Measurements from ENCODE around the gene DENND4A. TPM values are rescaled to one million over a fixed set of nuclear protein-coding genes. Genes with fewer than 3 reads are reported as not detected.

DENND4A gene
- total RNA-seq, 1 experiment from 2014 or later = 16.9 TPM

- POLR2A ChIA-PET = interaction anchor here (0.6 to 0.8 kb wide), 2 partner anchors 17 to 279 kb away, joined by 4 read pairs; no protein-coding TSS in a partner anchor
- no TSS peak for BruUV-seq (replicated peaks)
These were observed 169.0 kb downstream of the DENND4A start for GRCh38 chr15:65623103-65623502.

GRCh38 chr15:65621638-65622037 lies 170.5 kb downstream of the DENND4A start, which contains the start of gene SLC24A1:
TSS of gene SLC24A1 (plus strand) at chr15:65621938. CDS start at chr15:65624081, 2,143 bp downstream.
- BruUV-seq (replicated peaks) = no TSS peak
- intact Hi-C loops (cut with micrococcal nuclease) = no loop called here
- Mint-ChIP-seq H3K27ac (ENCODE audit: low read depth, unreplicated experiment) (no peak within 1 kb of the TSS), H3K9me3 (ENCODE audit: unreplicated experiment) (no peaks in the 10 kb centered on the region), H3K27me3 (ENCODE audit: insufficient read depth, unreplicated experiment) (no peaks in the 10 kb centered on the region), H3K36me3 (ENCODE audit: insufficient read depth, unreplicated experiment) (peaks cover 26% of the 10 kb centered on the region), H3K4me3 (ENCODE audit: unreplicated experiment) (no peak within 1 kb of the TSS), H3K4me1 (ENCODE audit: insufficient read depth, unreplicated experiment) (no peaks in the 10 kb centered on the region)
- CTCF ChIA-PET = interaction anchor here (0.6 to 3.6 kb wide), 4 partner anchors 11 to 729 kb away, joined by 3 to 16 read pairs (median 3); partner anchors contain the start of gene INTS14
- no peak for DNase-seq (ENCODE audit: unreplicated experiment)
- POLR2A ChIA-PET = no interaction called here
- TF ChIP-seq CTCF (IDR thresholded peaks at IDR 0.05; ENCODE audit: unreplicated experiment) = no peak

More at GRCh38 chr15:65623103-65623502, 169.0 kb downstream of the DENND4A start:
- no peak overlapping the region for H3K4me3 Mint-ChIP-seq (ENCODE audit: unreplicated experiment)
- no peaks in the 10 kb centered on the region for H3K27me3 Mint-ChIP-seq (ENCODE audit: insufficient read depth, unreplicated experiment)
- peaks cover 26% of the 10 kb centered on the region for H3K36me3 Mint-ChIP-seq (ENCODE audit: insufficient read depth, unreplicated experiment)
- no peak for TF ChIP-seq CTCF (IDR thresholded peaks at IDR 0.05; ENCODE audit: unreplicated experiment)
- no peak overlapping the region for H3K27ac Mint-ChIP-seq (ENCODE audit: low read depth, unreplicated experiment)
- no peaks in the 10 kb centered on the region for H3K9me3 Mint-ChIP-seq (ENCODE audit: unreplicated experiment)
- H3K4me1 Mint-ChIP-seq (ENCODE audit: insufficient read depth, unreplicated experiment) = no peaks in the 10 kb centered on the region
- intact Hi-C loops (cut with micrococcal nuclease) = no loop called here
- no peak for DNase-seq (ENCODE audit: unreplicated experiment)
- CTCF ChIA-PET = interaction anchor here (0.7 to 3.6 kb wide), 2 partner anchors 15 to 107 kb away, joined by 3 to 16 read pairs; no protein-coding TSS in a partner anchor

DNA sequence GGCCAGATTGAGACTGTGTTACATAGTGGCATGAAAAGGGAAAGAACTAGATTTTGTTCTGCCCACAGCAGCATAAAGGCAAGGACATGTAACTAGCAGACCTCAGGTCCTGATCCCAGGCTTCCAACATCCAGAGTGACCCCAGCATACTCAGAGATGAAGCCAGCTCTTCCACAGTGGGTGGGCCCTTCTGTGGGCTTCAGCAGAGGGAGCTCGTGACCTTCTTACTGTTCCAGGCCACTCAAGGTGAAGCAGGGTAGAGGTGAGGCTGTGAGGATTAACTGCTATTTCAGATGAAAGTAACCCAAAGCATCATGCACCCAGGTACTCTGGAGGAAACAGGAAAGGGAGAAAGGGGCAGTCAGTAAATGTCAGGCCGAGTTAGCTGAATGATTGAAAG lies 171.3 kb downstream of the DENND4A start:
- CTCF ChIA-PET = interaction anchor here (3.6 kb wide), 1 partner anchor 17 kb away, joined by 16 read pairs; no protein-coding TSS in a partner anchor
- BruUV-seq (replicated peaks) = no TSS peak
- TF ChIP-seq CTCF (IDR thresholded peaks at IDR 0.05; ENCODE audit: unreplicated experiment) = no peak
- Mint-ChIP-seq H3K36me3 (ENCODE audit: insufficient read depth, unreplicated experiment) (peaks cover 20% of the 10 kb centered on the region), H3K27me3 (ENCODE audit: insufficient read depth, unreplicated experiment) (no peaks in the 10 kb centered on the region), H3K9me3 (ENCODE audit: unreplicated experiment) (no peaks in the 10 kb centered on the region), H3K4me3 (ENCODE audit: unreplicated experiment) (no peak overlapping the region), H3K4me1 (ENCODE audit: insufficient read depth, unreplicated experiment) (no peaks in the 10 kb centered on the region), H3K27ac (ENCODE audit: low read depth, unreplicated experiment) (no peak overlapping the region)
- POLR2A ChIA-PET = no interaction called here
- no peak for DNase-seq (ENCODE audit: unreplicated experiment)
- intact Hi-C loops (cut with micrococcal nuclease) = no loop called here

DNA sequence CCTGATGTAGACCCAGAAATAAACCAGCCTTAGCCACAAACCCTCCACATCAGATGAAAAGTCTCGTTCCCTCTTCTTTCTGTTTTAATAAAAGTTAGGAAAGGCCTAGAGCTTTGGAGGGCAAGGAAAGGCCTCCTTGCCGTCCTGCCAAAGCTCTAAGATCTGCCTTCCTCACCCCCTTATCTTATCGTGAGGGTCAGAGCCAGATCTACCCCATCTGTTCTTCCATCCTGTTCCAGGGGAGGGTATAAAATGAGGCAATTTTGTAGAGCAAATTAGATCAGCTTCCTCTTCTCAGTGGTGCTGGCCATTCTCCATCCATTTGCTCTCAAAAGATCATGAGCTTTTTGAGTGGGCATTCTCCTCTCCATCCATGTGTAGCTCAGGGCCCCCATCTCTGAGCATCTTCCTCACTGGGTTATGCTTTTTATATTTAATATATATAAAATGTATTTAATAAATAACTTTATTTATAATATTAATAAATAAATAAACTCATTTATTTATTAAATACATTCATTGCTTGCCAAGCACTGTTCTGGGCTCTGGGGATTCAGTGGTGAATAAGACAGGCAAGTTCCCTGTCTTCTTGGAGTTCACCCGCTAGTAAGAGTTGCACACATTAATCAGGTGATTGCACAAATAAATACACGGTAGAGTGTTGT lies 172.3 kb downstream of the DENND4A start:
- POLR2A ChIA-PET = no interaction called here
- CTCF ChIA-PET = interaction anchor here (0.9 kb wide), 1 partner anchor 9 kb away, joined by 3 read pairs; the partner anchor contains the start of gene INTS14
- no TSS peak for BruUV-seq (replicated peaks)
- no peak for TF ChIP-seq CTCF (IDR thresholded peaks at IDR 0.05; ENCODE audit: unreplicated experiment)
- Mint-ChIP-seq H3K27ac (ENCODE audit: low read depth, unreplicated experiment) (no peak overlapping the region), H3K27me3 (ENCODE audit: insufficient read depth, unreplicated experiment) (no peaks in the 10 kb centered on the region), H3K4me3 (ENCODE audit: unreplicated experiment) (no peak overlapping the region), H3K4me1 (ENCODE audit: insufficient read depth, unreplicated experiment) (no peaks in the 10 kb centered on the region), H3K9me3 (ENCODE audit: unreplicated experiment) (no peaks in the 10 kb centered on the region), H3K36me3 (ENCODE audit: insufficient read depth, unreplicated experiment) (peaks cover 15% of the 10 kb centered on the region)
- no peak for DNase-seq (ENCODE audit: unreplicated experiment)
- intact Hi-C loops (cut with micrococcal nuclease) = no loop called here
